Measurements from ENCODE around the gene PXN. TPM values are rescaled to one million over a fixed set of nuclear protein-coding genes. Genes with fewer than 3 reads are reported as not detected.

PXN gene
- polyA plus RNA-seq, 1 donor from 2014 or later = 5.9 TPM

DNA sequence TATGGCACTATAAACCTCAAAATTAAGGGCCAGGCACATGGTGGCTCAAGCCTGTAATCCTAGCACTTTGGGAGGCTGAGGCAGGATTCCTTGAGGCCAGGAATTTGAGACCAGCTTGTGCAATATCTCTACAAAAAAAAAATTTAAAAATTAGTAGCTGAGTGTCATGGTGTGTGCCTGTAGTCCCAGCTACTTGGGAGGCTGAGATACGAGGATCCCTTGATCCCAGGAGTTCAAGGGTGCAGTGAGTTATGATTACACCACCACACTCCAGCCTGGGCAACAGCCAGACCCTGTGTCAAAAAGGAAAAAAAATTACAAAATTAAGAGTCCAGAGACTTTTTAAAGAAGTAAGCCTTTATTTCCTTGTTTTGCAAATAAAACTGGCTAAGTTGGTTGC is 69.2 kb downstream of the PXN start:
- peaks cover 34% of the 10 kb centered on the region for H3K79me2 ChIP-seq (replicated peaks; ENCODE audit: insufficient read depth, low read length)
- no peaks in the 10 kb centered on the region for H3K27me3 ChIP-seq (ENCODE audit: insufficient read depth, low read depth, low read length)
- H3K9me2 ChIP-seq (ENCODE audit: insufficient read depth, low read length) = no peaks in the 10 kb centered on the region
- no peak overlapping the region for H3K27ac ChIP-seq (ENCODE audit: low read length)
- TF ChIP-seq EZH2 (IDR thresholded peaks at IDR 0.05; ENCODE audit: borderline replicate concordance, insufficient read depth, low read length, poor library complexity, severe bottlenecking) = no peak
- TF ChIP-seq RAD21 (conservative IDR thresholded peaks at IDR 0.05) = no peak
- TF ChIP-seq, protein P1, sequence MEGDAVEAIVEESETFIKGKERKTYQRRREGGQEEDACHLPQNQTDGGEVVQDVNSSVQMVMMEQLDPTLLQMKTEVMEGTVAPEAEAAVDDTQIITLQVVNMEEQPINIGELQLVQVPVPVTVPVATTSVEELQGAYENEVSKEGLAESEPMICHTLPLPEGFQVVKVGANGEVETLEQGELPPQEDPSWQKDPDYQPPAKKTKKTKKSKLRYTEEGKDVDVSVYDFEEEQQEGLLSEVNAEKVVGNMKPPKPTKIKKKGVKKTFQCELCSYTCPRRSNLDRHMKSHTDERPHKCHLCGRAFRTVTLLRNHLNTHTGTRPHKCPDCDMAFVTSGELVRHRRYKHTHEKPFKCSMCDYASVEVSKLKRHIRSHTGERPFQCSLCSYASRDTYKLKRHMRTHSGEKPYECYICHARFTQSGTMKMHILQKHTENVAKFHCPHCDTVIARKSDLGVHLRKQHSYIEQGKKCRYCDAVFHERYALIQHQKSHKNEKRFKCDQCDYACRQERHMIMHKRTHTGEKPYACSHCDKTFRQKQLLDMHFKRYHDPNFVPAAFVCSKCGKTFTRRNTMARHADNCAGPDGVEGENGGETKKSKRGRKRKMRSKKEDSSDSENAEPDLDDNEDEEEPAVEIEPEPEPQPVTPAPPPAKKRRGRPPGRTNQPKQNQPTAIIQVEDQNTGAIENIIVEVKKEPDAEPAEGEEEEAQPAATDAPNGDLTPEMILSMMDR (IDR thresholded peaks at IDR 0.05; ENCODE audit: poor library complexity, severe bottlenecking) = no peak
- TF ChIP-seq MXI1 (conservative IDR thresholded peaks at IDR 0.05; ENCODE audit: poor library complexity, severe bottlenecking) = no peak
- TF ChIP-seq EP300 (conservative IDR thresholded peaks at IDR 0.05; ENCODE audit: poor library complexity, severe bottlenecking) = no peak
- no peak for TF ChIP-seq SMC3 (conservative IDR thresholded peaks at IDR 0.05; ENCODE audit: poor library complexity)
- TF ChIP-seq POLR2AphosphoS5 (IDR thresholded peaks at IDR 0.05) = no peak
- TF ChIP-seq, protein P2, sequence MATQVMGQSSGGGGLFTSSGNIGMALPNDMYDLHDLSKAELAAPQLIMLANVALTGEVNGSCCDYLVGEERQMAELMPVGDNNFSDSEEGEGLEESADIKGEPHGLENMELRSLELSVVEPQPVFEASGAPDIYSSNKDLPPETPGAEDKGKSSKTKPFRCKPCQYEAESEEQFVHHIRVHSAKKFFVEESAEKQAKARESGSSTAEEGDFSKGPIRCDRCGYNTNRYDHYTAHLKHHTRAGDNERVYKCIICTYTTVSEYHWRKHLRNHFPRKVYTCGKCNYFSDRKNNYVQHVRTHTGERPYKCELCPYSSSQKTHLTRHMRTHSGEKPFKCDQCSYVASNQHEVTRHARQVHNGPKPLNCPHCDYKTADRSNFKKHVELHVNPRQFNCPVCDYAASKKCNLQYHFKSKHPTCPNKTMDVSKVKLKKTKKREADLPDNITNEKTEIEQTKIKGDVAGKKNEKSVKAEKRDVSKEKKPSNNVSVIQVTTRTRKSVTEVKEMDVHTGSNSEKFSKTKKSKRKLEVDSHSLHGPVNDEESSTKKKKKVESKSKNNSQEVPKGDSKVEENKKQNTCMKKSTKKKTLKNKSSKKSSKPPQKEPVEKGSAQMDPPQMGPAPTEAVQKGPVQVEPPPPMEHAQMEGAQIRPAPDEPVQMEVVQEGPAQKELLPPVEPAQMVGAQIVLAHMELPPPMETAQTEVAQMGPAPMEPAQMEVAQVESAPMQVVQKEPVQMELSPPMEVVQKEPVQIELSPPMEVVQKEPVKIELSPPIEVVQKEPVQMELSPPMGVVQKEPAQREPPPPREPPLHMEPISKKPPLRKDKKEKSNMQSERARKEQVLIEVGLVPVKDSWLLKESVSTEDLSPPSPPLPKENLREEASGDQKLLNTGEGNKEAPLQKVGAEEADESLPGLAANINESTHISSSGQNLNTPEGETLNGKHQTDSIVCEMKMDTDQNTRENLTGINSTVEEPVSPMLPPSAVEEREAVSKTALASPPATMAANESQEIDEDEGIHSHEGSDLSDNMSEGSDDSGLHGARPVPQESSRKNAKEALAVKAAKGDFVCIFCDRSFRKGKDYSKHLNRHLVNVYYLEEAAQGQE (IDR thresholded peaks at IDR 0.05; ENCODE audit: borderline replicate concordance) = no peak
- TF ChIP-seq TAF1 (IDR thresholded peaks at IDR 0.05; ENCODE audit: low read depth) = no peak
- no peaks in the 10 kb centered on the region for H3K9me3 ChIP-seq (ENCODE audit: low read length)
- H4K20me1 ChIP-seq (ENCODE audit: insufficient read depth) = no peaks in the 10 kb centered on the region
- no peaks in the 10 kb centered on the region for H3F3A ChIP-seq (ENCODE audit: insufficient read depth, low read length, poor library complexity, severe bottlenecking)
- no peak overlapping the region for H3K9ac ChIP-seq (ENCODE audit: low read length)
- no peak overlapping the region for H3K4me2 ChIP-seq (ENCODE audit: low read length)
- no peak overlapping the region for H2AFZ ChIP-seq (ENCODE audit: low read depth, low read length)
- no peak overlapping the region for H3K4me3 ChIP-seq (ENCODE audit: low read length)
- no peaks in the 10 kb centered on the region for H3K36me3 ChIP-seq (ENCODE audit: insufficient read depth, low read length)

DNA sequence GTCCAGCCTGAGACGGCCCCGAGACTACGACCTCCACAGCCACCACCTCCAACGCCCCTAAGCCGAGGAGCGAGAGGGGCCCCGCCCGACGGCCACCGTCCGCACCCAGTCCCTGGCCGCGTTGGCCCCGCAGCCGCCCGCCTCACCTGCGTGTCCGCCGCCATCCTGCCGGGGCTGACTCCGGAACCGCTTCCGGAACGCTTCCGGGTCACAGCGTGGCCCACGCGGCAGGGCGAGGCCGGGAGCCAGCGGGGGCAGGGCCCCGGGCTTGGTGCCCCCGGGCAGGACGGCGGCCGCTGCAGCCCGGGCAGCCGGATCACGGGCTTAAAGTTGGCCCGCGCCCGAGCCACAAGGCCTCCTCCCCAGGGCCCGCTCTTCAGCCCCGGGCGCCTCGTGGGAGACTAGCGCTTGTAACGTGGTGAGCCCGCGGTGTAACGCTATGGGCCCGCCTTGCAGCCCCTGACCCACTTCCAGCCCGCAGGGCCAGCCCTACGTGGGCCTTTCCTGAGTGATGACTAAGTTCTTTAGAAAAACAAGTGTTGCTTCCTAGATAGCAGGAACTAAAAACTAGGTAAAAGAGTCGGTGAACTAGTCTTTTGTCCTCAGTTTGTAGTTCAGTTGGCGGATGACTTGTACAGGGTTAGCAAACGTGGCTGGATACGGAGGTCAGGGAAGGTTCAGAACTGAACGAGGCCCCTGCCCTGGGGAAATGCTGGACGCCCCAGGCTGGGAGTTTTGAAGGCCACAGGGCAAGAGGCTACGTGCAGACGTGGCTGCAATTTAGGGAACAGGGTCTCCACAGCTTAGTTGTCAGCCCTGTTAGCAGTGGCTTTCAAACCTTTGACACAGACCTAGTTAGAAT is 70.8 kb downstream of the PXN start, which contains the start of gene GCN1:
GCN1 (minus strand) TSS at position 182 of the 862 bp plus-strand sequence; CDS start at position 164, 18 bp downstream.
- no peaks in the 10 kb centered on the region for H4K20me1 ChIP-seq (ENCODE audit: insufficient read depth)
- peak within 1 kb of the TSS; percentile 90 for H3K4me3 ChIP-seq (ENCODE audit: low read length)
- peak within 1 kb of the TSS; percentile 83 for H3K4me2 ChIP-seq (ENCODE audit: low read length)
- no peaks in the 10 kb centered on the region for H3K9me2 ChIP-seq (ENCODE audit: insufficient read depth, low read length)
- TF ChIP-seq POLR2AphosphoS5 (IDR thresholded peaks at IDR 0.05) (peak; percentile 92), RAD21 (conservative IDR thresholded peaks at IDR 0.05) (no peak), EP300 (conservative IDR thresholded peaks at IDR 0.05; ENCODE audit: poor library complexity, severe bottlenecking) (peak; percentile 54), SMC3 (conservative IDR thresholded peaks at IDR 0.05; ENCODE audit: poor library complexity) (no peak), MXI1 (conservative IDR thresholded peaks at IDR 0.05; ENCODE audit: poor library complexity, severe bottlenecking) (peak; percentile 97)
- TF ChIP-seq, protein P2 (IDR thresholded peaks at IDR 0.05; ENCODE audit: borderline replicate concordance) = no peak
- H3K79me2 ChIP-seq (replicated peaks; ENCODE audit: insufficient read depth, low read length) = peaks cover 24% of the 10 kb centered on the region
- H2AFZ ChIP-seq (ENCODE audit: low read depth, low read length) = peak within 1 kb of the TSS; percentile 69
- H3F3A ChIP-seq (ENCODE audit: insufficient read depth, low read length, poor library complexity, severe bottlenecking) = no peaks in the 10 kb centered on the region
- peak within 1 kb of the TSS; percentile 54 for H3K27ac ChIP-seq (ENCODE audit: low read length)
- H3K9me3 ChIP-seq (ENCODE audit: low read length) = no peaks in the 10 kb centered on the region
- H3K27me3 ChIP-seq (ENCODE audit: insufficient read depth, low read depth, low read length) = no peaks in the 10 kb centered on the region
- peak within 1 kb of the TSS; percentile 73 for H3K9ac ChIP-seq (ENCODE audit: low read length)
- H3K36me3 ChIP-seq (ENCODE audit: insufficient read depth, low read length) = no peaks in the 10 kb centered on the region
